ACHN (cell line): ENCODE results near the gene HEYL.

Experiments
- DNase-seq: peaks from one replicate; pipeline ENCODE4 v3.0.0-alpha.2; 2015
- in situ Hi-C: cut with HindIII; loops from 2 replicates; pipeline ENCODE4 v1.10.0; 2017; ENCODE audit warnings: low sequenced_read_pairs, low pct_ligation_motif_present, low pct_unique_long_range_greater_than_20kb

The HEYL gene

GRCh38 chr1:39646232-39647081 lies 7.0 kb upstream of the HEYL start:
- DNase-seq, result no peak
- in situ Hi-C loops, result no loop called here

DNA sequence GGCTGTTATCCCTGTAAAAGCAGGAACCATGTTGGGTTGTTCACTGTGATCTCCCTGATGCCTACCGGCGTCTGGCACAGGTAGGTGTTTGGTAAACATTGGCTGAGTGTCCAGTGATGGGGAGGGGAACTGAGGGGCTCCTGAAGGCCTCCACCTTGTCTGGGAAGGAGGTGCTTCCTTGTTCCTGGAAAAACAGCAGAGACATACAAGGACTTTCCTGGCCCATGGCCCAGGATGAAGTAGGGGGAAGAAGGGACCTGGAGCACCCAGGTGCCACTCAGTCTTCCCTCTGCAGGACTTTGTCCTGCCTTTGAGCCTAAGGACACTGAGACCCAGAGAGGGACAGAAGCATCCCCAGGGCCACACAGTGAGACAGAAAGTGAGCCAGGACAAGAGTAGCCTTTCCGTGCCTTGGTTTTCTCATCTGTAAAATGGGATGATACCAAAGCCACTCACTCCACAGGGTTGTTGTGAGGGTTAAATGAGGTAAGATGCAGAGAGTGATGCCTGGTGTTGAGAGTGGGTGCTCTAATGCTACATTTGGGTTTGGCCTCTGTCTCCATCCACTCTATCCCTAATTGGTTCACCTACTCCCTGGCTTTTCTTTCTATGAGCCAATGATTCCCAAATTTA lies 6.1 kb upstream of the HEYL start:
- in situ Hi-C loops, result no loop called here
- no peak for DNase-seq

DNA sequence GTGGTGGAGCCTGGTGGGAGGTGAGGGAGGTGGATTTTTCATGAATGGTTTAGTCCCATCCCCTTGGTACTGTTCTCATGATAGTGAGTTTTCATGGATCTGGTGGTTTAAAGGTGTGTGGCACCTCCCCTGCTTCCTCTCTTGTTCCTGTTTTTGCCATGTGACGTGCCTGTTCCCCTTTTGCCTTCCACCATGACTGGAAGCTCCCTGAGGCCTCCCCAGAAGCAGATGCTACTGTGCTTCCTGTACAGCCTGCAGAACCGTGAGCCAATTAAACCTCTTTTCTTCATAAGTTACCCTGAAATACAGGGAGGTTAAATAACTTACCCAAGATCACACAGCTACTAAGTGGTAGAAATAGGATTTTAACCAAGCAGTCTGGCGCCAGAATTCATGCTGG lies 4.3 kb upstream of the HEYL start:
- no peak for DNase-seq
- in situ Hi-C loops, result no loop called here

- DNase-seq, result peak; percentile 68
- in situ Hi-C loops, result no loop called here
Measured at GRCh38 chr1:39642796-39643195, 3.4 kb upstream of the HEYL start.

DNA sequence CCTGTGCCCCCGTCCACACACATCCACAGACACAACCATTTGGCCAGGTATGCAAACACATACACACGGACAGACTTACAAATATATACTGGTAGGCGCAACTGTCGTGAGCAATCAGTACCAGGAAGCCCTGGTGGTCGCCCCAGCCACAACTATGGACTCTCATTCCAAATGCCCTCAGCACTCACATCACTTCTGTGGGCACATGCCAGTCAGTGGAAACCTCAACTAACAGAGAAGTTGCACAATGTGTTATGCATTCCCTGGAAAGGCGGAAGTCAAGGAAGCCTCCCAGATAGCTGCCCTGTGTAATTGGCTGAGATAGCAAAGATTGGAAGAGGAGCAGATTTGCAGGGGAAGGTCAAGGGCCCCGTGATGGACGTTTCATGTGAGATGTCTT lies 1.4 kb upstream of the HEYL start:
- in situ Hi-C loops, result no loop called here
- DNase-seq, result no peak

DNA sequence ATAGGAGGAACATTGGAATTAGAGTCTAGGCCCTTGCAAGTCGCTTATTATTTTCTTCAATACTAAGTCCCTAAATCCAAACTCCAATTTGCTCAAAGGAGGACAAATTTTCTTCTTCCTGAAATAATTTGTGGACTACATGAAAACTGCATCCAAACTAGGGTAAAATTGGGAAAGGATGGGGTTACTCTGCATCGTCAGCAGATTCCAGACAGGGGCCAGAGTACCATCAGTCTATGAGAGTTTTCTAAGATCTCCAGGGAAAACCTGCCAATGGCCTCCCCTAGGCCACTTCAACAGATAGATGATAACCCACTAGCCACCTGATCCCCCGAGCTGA lies 508 bp downstream of the HEYL start:
- in situ Hi-C loops, result no loop called here
- DNase-seq, result no peak

GRCh38 chr1:39637361-39637760 lies 2.1 kb downstream of the HEYL start:
- in situ Hi-C loops, result no loop called here
- DNase-seq, result no peak

- in situ Hi-C loops, result no loop called here
- no peak for DNase-seq
Measured at GRCh38 chr1:39635871-39636210, 3.6 kb downstream of the HEYL start.

GRCh38 chr1:39635205-39635870 lies 4.1 kb downstream of the HEYL start:
- no peak for DNase-seq
- in situ Hi-C loops, result no loop called here

DNA sequence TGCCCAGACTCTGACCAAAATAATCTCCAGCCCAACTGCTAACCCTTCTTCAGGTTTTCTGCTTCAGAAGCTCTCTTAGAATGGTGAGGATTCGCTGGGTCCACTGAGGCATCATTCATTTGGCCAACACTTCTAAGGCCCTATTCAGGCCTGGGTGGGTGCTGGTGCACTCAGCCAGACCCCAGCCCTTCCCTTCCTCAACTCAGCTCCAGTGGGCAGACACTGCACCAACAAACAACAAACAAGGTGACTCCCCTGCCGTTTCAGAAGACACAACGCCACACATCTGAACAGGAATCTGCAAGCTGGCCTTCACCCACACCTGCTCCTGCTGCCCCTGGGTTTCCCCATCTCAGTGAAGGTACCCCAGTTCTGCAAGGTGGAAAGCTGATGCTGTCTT lies 6.0 kb downstream of the HEYL start:
- DNase-seq, result no peak
- in situ Hi-C loops, result no loop called here

DNA sequence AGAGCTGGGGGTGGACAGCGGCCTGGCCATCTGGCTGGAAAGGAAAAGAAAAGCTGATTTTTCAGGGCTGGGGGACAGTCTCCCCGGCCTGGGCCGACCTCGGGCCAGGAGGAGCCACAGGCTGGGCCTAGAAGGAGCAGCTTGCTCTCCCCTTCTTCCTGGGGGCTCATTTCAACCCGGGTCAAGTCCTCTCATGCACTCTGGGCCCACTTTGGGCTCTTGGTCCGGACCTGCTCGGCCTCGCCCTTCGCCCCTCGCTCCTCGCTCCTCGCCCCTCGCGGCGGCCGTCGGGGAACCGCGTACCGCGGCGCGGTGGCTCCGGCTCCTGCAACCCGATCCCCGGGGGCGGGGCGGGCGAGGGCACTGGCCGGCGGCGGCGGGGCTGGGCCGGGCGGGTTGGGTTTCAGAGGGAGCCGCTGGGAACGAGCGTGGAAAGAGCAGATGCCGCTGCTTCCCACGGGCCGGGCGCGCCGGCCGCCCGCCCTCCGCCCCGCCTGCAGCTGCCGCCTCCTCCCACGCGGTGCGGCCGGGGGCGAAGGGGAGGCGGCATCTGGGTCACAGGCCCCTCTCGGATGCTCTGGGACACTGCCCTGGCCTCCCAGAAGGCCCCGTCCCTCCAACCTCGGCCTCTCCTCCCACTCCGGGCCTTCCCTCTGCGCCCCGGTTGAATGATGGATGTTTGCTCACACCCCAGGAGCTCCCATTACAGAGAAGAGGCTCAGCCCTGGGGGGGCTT lies 6.6 kb downstream of the HEYL start:
- peak; percentile 9 for DNase-seq
- in situ Hi-C loops, result no loop called here

DNA sequence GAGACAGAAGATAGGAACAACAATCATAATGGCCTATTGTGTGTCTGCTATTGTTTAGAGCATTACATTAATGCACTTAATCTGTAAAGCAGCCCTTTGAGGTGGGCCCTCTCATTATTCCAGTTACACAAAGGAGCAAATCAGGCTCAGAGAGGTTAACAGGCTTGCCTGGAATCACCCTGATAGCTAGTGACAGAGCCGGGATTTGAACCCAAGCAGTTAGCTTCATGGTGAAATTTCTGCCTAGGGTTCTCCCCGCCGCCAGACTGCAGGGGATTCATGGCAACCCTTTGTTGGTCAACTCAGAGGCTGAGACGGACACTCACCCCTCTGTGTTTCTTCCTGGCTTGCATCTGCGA lies 7.1 kb downstream of the HEYL start:
- in situ Hi-C loops, result no loop called here
- DNase-seq, result no peak

DNA sequence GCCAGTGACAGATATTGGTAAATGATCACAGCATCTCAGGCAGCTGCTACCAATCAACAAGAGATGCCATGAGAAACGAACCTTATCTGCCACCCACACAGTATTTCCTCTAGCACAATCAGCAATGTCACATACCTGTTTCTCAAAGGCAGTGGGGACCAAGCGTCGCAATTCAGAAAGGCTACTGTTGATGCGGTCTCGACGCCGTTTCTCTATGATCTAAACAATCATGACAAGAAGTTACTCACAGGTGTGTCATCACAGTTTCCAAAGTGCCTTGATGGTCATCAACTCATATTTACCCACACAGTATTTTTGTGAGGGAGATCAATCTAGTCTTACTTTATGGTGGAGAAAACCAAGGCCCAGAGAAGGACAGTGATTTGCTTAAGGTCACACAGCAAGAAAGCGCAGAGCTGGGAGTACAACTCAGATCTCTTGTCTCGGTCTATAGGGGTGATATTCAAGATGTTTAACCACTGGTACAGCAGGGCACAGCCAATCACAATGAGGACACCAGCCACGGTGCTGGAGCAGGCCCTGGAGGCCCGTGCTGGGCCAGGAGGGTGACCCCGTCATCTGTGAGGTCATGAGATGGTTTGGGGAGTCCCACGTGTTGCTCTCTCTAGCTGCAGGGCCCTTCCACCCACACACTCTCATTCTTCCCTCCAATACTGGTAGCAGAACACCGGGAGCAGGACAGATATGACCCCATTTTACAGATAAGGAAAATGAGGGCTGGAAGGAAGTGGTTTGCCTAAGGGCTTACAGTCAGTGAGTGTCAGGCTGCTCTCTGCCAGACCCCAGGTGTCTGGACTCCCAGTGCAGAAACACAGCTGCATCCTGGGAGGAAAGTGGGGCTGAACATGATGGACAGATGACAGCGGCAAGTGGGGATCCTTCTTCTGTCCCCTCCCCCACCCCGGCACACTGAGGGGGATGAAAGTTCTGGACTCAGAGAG lies 7.8 kb downstream of the HEYL start:
- in situ Hi-C loops, result no loop called here
- DNase-seq, result no peak

- DNase-seq, result no peak
- in situ Hi-C loops, result no loop called here
Measured at GRCh38 chr1:39628807-39629350, 10.6 kb downstream of the HEYL start.

GRCh38 chr1:39626646-39627045 lies 12.8 kb downstream of the HEYL start:
- in situ Hi-C loops, result no loop called here
- no peak for DNase-seq

- in situ Hi-C loops, result no loop called here
- DNase-seq, result no peak
Measured at GRCh38 chr1:39625462-39626273, 13.8 kb downstream of the HEYL start.

DNA sequence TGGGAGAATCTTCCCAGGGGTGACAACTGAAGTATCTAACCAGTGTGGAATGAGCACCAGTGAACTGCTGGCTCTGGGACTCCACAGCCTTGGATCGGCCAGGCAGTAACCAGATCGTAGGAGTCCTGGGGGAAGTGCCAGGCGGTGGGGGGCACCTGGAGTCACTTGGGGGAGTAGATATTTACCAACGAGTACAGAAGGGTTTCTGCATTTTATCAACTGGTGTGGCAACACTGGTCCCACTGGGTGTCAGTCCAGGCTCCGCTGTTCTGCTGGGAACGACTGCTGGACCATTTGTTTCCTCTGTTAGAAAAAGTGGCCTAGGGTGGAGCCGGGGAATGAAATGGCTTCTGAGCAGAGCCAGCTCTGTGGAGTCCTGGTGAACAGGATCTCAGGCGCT lies 14.4 kb downstream of the HEYL start:
- in situ Hi-C loops, result no loop called here
- no peak for DNase-seq
